Measurements from ENCODE around the gene CREM. TPM values are rescaled to one million over a fixed set of nuclear protein-coding genes. Genes with fewer than 3 reads are reported as not detected.

The CREM gene
- total and polyA plus RNA-seq, 2 of the 8 experiments (the other 6 are each of a cell fraction or from before 2014, with no cell fraction given), result 18.7 to 21.9 TPM

DNA sequence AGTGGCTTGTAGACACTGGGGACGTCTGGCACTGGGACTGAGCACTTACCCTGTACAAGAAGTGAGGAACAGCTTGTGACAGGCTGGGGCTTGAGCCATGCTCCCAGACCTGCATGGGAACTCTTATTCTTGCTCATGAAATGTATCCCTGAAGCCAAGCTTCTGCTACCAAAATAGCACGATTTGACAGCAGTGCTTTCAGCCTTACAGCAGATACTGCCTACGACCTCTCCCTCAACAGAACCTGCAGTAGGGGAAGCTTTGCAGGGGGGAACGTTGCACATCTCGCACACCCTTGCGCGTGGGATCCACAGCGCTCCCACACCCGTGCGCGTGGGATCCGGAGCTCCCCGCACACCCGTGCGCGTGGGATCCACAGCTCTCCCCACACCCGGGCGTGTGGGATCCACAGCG, 88.0 kb downstream of the CREM start (continued):
- no peak for TF ChIP-seq CTCF (IDR thresholded peaks at IDR 0.05; ENCODE audit: control extremely low read depth in 1 of 3, insufficient read depth in 1 of 3, low read depth in 1 of 3, low read length in 3 of 3)
- TF ChIP-seq, protein P1, sequence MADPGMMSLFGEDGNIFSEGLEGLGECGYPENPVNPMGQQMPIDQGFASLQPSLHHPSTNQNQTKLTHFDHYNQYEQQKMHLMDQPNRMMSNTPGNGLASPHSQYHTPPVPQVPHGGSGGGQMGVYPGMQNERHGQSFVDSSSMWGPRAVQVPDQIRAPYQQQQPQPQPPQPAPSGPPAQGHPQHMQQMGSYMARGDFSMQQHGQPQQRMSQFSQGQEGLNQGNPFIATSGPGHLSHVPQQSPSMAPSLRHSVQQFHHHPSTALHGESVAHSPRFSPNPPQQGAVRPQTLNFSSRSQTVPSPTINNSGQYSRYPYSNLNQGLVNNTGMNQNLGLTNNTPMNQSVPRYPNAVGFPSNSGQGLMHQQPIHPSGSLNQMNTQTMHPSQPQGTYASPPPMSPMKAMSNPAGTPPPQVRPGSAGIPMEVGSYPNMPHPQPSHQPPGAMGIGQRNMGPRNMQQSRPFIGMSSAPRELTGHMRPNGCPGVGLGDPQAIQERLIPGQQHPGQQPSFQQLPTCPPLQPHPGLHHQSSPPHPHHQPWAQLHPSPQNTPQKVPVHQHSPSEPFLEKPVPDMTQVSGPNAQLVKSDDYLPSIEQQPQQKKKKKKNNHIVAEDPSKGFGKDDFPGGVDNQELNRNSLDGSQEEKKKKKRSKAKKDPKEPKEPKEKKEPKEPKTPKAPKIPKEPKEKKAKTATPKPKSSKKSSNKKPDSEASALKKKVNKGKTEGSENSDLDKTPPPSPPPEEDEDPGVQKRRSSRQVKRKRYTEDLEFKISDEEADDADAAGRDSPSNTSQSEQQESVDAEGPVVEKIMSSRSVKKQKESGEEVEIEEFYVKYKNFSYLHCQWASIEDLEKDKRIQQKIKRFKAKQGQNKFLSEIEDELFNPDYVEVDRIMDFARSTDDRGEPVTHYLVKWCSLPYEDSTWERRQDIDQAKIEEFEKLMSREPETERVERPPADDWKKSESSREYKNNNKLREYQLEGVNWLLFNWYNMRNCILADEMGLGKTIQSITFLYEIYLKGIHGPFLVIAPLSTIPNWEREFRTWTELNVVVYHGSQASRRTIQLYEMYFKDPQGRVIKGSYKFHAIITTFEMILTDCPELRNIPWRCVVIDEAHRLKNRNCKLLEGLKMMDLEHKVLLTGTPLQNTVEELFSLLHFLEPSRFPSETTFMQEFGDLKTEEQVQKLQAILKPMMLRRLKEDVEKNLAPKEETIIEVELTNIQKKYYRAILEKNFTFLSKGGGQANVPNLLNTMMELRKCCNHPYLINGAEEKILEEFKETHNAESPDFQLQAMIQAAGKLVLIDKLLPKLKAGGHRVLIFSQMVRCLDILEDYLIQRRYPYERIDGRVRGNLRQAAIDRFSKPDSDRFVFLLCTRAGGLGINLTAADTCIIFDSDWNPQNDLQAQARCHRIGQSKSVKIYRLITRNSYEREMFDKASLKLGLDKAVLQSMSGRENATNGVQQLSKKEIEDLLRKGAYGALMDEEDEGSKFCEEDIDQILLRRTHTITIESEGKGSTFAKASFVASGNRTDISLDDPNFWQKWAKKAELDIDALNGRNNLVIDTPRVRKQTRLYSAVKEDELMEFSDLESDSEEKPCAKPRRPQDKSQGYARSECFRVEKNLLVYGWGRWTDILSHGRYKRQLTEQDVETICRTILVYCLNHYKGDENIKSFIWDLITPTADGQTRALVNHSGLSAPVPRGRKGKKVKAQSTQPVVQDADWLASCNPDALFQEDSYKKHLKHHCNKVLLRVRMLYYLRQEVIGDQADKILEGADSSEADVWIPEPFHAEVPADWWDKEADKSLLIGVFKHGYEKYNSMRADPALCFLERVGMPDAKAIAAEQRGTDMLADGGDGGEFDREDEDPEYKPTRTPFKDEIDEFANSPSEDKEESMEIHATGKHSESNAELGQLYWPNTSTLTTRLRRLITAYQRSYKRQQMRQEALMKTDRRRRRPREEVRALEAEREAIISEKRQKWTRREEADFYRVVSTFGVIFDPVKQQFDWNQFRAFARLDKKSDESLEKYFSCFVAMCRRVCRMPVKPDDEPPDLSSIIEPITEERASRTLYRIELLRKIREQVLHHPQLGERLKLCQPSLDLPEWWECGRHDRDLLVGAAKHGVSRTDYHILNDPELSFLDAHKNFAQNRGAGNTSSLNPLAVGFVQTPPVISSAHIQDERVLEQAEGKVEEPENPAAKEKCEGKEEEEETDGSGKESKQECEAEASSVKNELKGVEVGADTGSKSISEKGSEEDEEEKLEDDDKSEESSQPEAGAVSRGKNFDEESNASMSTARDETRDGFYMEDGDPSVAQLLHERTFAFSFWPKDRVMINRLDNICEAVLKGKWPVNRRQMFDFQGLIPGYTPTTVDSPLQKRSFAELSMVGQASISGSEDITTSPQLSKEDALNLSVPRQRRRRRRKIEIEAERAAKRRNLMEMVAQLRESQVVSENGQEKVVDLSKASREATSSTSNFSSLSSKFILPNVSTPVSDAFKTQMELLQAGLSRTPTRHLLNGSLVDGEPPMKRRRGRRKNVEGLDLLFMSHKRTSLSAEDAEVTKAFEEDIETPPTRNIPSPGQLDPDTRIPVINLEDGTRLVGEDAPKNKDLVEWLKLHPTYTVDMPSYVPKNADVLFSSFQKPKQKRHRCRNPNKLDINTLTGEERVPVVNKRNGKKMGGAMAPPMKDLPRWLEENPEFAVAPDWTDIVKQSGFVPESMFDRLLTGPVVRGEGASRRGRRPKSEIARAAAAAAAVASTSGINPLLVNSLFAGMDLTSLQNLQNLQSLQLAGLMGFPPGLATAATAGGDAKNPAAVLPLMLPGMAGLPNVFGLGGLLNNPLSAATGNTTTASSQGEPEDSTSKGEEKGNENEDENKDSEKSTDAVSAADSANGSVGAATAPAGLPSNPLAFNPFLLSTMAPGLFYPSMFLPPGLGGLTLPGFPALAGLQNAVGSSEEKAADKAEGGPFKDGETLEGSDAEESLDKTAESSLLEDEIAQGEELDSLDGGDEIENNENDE (IDR thresholded peaks at IDR 0.05; ENCODE audit: insufficient replicate concordance, low read length), result no peak
- TF ChIP-seq CTBP2 (IDR thresholded peaks at IDR 0.05; ENCODE audit: borderline replicate concordance, insufficient read depth, insufficient read length, low read length), result no peak
- TF ChIP-seq EP300 (IDR thresholded peaks at IDR 0.05; ENCODE audit: borderline replicate concordance in 1 of 2, low read depth in 2 of 2, low read length in 2 of 2), result no peak
- TF ChIP-seq SUZ12 (IDR thresholded peaks at IDR 0.05; ENCODE audit: low read length), result no peak
- no peak for TF ChIP-seq JUN (IDR thresholded peaks at IDR 0.05; ENCODE audit: low read depth, low read length)
- TF ChIP-seq MAX (IDR thresholded peaks at IDR 0.05), result no peak
